Trophoblast cell (in vitro differentiated cells and primary cell): ENCODE measurements around the gene S100A16.

Experiments
- DNase-seq, 2 donors: peaks; one replicate each; pipeline ENCODE4 v3.0.0-alpha.2; 2016
- H2AFZ ChIP-seq: 2 replicates; pipeline ENCODE4 v1.6.1; 2013; ENCODE audit warnings: low read length, moderate library complexity, mild to moderate bottlenecking; ENCODE audit not compliant: insufficient read depth, poor library complexity
- H2AK5ac ChIP-seq: 2 replicates; pipeline ENCODE4 v1.6.1; 2013; ENCODE audit warnings: mild to moderate bottlenecking, low read length
- H2BK120ac ChIP-seq: 2 replicates; pipeline ENCODE4 v1.6.1; 2013; ENCODE audit warnings: low read length, mild to moderate bottlenecking, moderate library complexity; ENCODE audit not compliant: insufficient read depth, poor library complexity
- H2BK12ac ChIP-seq: 2 replicates; pipeline ENCODE4 v1.6.1; 2013; ENCODE audit warnings: mild to moderate bottlenecking, low read length, moderate library complexity
- H2BK5ac ChIP-seq: 2 replicates; pipeline ENCODE4 v1.6.1; 2013; ENCODE audit warnings: low read length, low read depth, moderate library complexity, mild to moderate bottlenecking; ENCODE audit not compliant: poor library complexity
- H3K14ac ChIP-seq: 2 replicates; pipeline ENCODE4 v1.6.1; 2013; ENCODE audit warnings: mild to moderate bottlenecking, low read length
- H3K18ac ChIP-seq: 2 replicates; pipeline ENCODE4 v1.6.1; 2013; ENCODE audit warnings: mild to moderate bottlenecking, low read length
- H3K23ac ChIP-seq: 2 replicates; pipeline ENCODE4 v1.6.1; 2013; ENCODE audit warnings: low read length
- H3K27ac ChIP-seq: 2 replicates; pipeline ENCODE4 v1.5.1; 2013; ENCODE audit warnings: low read depth, mild to moderate bottlenecking, inconsistent platforms, low read length, moderate library complexity
- H3K27me3 ChIP-seq: 2 replicates; pipeline ENCODE4 v1.6.1; 2013; ENCODE audit warnings: inconsistent platforms, mild to moderate bottlenecking, low read length, moderate library complexity; ENCODE audit not compliant: insufficient read depth
- H3K36me3 ChIP-seq, 2 experiments: 1 replicate in 1 of 2; 2 replicates in 1 of 2; pipeline ENCODE4 v1.6.1; 2013; ENCODE audit warnings: low read length in 2 of 2, mild to moderate bottlenecking in 2 of 2, moderate library complexity in 1 of 2; ENCODE audit not compliant: insufficient read depth in 2 of 2, control insufficient read depth in 1 of 2
- H3K4ac ChIP-seq: 2 replicates; pipeline ENCODE4 v1.6.1; 2013; ENCODE audit warnings: low read depth, mild to moderate bottlenecking, low read length, moderate library complexity
- H3K4me1 ChIP-seq, 2 experiments: 1 replicate in 1 of 2; 2 replicates in 1 of 2; pipeline ENCODE4 v1.6.1; 2013; ENCODE audit warnings: low read length in 2 of 2, mild to moderate bottlenecking in 2 of 2, moderate library complexity in 1 of 2; ENCODE audit not compliant: insufficient read depth in 2 of 2, control insufficient read depth in 1 of 2
- H3K4me2 ChIP-seq: 2 replicates; pipeline ENCODE4 v1.6.1; 2013; ENCODE audit warnings: inconsistent platforms, mild to moderate bottlenecking, low read length, moderate library complexity
- H3K4me3 ChIP-seq: 2 replicates; pipeline ENCODE4 v1.5.1; 2013; ENCODE audit warnings: mild to moderate bottlenecking, low read depth, low read length, inconsistent platforms
- H3K79me1 ChIP-seq: one replicate; pipeline ENCODE4 v1.6.1; 2013; ENCODE audit warnings: low read length
- H3K79me2 ChIP-seq: 2 replicates; pipeline ENCODE4 v1.6.1; 2013; ENCODE audit warnings: low read length, mild to moderate bottlenecking; ENCODE audit not compliant: control insufficient read depth, insufficient read depth, poor library complexity
- H3K9ac ChIP-seq: 2 replicates; pipeline ENCODE4 v1.6.1; 2013; ENCODE audit warnings: mild to moderate bottlenecking, low read length
- H3K9me3 ChIP-seq: 2 replicates; pipeline ENCODE4 v1.6.1; 2013; ENCODE audit warnings: low read depth, mild to moderate bottlenecking, control low read depth, inconsistent platforms, low read length; ENCODE audit not compliant: insufficient read depth
- H4K12ac ChIP-seq: 2 replicates; pipeline ENCODE4 v1.6.1; 2013; ENCODE audit warnings: low read depth, mild to moderate bottlenecking, low read length, moderate library complexity
- H4K8ac ChIP-seq: 2 replicates; pipeline ENCODE4 v1.6.1; 2013; ENCODE audit warnings: low read depth, mild to moderate bottlenecking, low read length, moderate library complexity
- H4K91ac ChIP-seq: one replicate; pipeline ENCODE4 v1.6.1; 2013; ENCODE audit warnings: low read depth, mild to moderate bottlenecking, low read length, moderate library complexity
- WGBS: extraction: QIAGEN DNeasy Blood & Tissue Kit; methylation state at CpG from one replicate; pipeline ENCODE4 v1.1.7; 2013; ENCODE audit warnings: missing lambda C conversion rate; ENCODE audit not compliant: insufficient read length, insufficient coverage; ENCODE audit errors: extremely low coverage; 5-methylcytosine and 5-hydroxymethylcytosine counted together

Gene S100A16

GRCh38 chr1:153629343-153629665 is 16.4 kb upstream of the S100A16 start:
- H3K79me2 ChIP-seq: peaks cover 14% of the 10 kb centered on the region
- H4K12ac ChIP-seq: no peak overlapping the region
- H2AFZ ChIP-seq: no peak overlapping the region
- no peak overlapping the region for H2BK12ac ChIP-seq
- H4K8ac ChIP-seq: no peak overlapping the region
- peaks cover 3 to 9% of the 10 kb centered on the region in 2 experiments for H3K36me3 ChIP-seq
- no peak overlapping the region for H3K14ac ChIP-seq
- H3K27ac ChIP-seq: no peak overlapping the region
- no peak overlapping the region for H2BK5ac ChIP-seq
- H3K4ac ChIP-seq: no peak overlapping the region
- H3K23ac ChIP-seq: no peak overlapping the region
- H2BK120ac ChIP-seq: no peak overlapping the region
- WGBS: no CpG with 5 or more reads among the region's 5 CpGs
- peak overlapping the region; percentile 11 for H4K91ac ChIP-seq
- peaks cover 23% of the 10 kb centered on the region for H3K79me1 ChIP-seq
- H3K4me3 ChIP-seq: no peak overlapping the region
- H2AK5ac ChIP-seq: peak overlapping the region; percentile 49
- no peak overlapping the region for H3K9ac ChIP-seq
- H3K9me3 ChIP-seq: peaks cover 4% of the 10 kb centered on the region
- H3K18ac ChIP-seq: no peak overlapping the region
- H3K4me2 ChIP-seq: no peak overlapping the region
- peaks cover 25 to 27% of the 10 kb centered on the region in 2 experiments for H3K4me1 ChIP-seq
- H3K27me3 ChIP-seq: no peaks in the 10 kb centered on the region
- DNase-seq: no peak

- no peak overlapping the region for H3K27ac ChIP-seq
- peak overlapping the region; percentile 62 for H4K91ac ChIP-seq
- H3K14ac ChIP-seq: no peak overlapping the region
- H3K4me3 ChIP-seq: no peak overlapping the region
- peaks cover 25 to 27% of the 10 kb centered on the region in 2 experiments for H3K4me1 ChIP-seq
- no peak overlapping the region for H3K9ac ChIP-seq
- H2AK5ac ChIP-seq: peak overlapping the region; percentile 49
- H2BK120ac ChIP-seq: peak overlapping the region; percentile 4
- H2BK12ac ChIP-seq: peak overlapping the region; percentile 43
- no peak overlapping the region for H3K4ac ChIP-seq
- no peak overlapping the region for H4K12ac ChIP-seq
- H2BK5ac ChIP-seq: no peak overlapping the region
- no peak overlapping the region for H2AFZ ChIP-seq
- no peak for DNase-seq
- no peak overlapping the region for H4K8ac ChIP-seq
- no peaks in the 10 kb centered on the region for H3K27me3 ChIP-seq
- peaks cover 11% of the 10 kb centered on the region for H3K79me2 ChIP-seq
- no peak overlapping the region for H3K23ac ChIP-seq
- no CpG with 5 or more reads among the region's 6 CpGs for WGBS
- no peak overlapping the region for H3K4me2 ChIP-seq
- H3K36me3 ChIP-seq: peaks cover 3 to 11% of the 10 kb centered on the region in 2 experiments
- peaks cover 4% of the 10 kb centered on the region for H3K9me3 ChIP-seq
- no peak overlapping the region for H3K18ac ChIP-seq
- H3K79me1 ChIP-seq: peaks cover 19% of the 10 kb centered on the region
Measured at GRCh38 chr1:153628638-153629342, 15.9 kb upstream of the S100A16 start.

DNA sequence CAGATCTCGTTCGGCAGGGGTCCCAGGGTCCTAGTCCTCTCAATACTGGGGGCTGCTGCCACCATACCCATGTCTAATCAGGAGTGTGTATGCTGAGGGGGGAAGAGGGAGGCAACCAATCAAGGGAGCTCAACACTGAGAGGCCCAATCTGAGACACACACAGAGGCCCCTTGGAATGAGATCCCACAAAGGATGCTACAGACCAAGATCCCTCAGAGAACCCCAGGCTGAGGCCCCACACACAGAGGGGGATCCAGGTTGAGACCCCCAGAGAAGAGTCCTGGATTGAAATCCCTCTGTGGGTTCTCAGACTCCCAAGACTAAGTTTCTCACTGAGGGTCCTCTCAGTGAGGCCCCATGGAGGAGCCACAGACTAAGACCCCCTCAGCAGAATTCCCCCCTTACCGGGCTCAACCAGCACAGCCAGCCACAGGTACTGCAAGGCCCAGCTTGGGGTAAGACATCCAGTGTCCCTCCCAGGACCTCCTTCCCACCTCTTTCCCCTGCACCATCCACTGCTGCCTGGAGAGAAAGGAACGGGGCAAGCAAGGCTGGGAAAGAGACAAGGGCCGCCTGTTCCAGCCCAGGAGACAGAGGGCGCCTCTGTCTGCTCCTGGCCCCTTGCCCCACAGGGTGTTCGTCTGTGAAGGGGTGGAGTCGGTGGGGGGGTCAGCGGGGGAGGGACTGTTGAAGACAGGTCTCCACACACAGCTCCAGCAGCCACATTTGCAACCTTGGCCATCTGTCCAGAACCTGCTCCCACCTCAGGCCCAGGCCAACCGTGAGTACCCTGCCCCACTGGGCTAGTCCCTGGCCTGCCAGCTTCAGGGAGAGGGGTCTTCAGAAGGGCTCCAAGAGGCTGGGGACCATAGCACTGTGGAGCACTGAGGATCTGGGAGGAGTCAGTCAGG is 15.0 kb upstream of the S100A16 start, which contains the start of gene S100A1:
Gene S100A1, plus strand, starts transcription at position 720 of the 912 bp plus-strand sequence. CDS start 2,088 bp downstream, outside the sequence.
- Histone ChIP-seq H3K27me3 (no peaks in the 10 kb centered on the region), H3K23ac (no peak within 1 kb of the TSS), H2BK5ac (peak within 1 kb of the TSS; percentile 93), H2AK5ac (peak within 1 kb of the TSS; percentile 49), H4K8ac (peak within 1 kb of the TSS; percentile 73), H3K18ac (peak within 1 kb of the TSS; percentile 28), H3K36me3 (peaks cover 5 to 14% of the 10 kb centered on the region in 2 experiments), H2BK120ac (peak within 1 kb of the TSS; percentile 94), H3K4ac (no peak within 1 kb of the TSS), H3K14ac (peak within 1 kb of the TSS; percentile 17), H2AFZ (peak within 1 kb of the TSS; percentile 20), H4K91ac (peak within 1 kb of the TSS; percentile 92), H3K27ac (peak within 1 kb of the TSS; percentile 94), H3K79me1 (peaks cover 19% of the 10 kb centered on the region), H3K4me1 (peaks cover 25 to 27% of the 10 kb centered on the region in 2 experiments), H3K9ac (no peak within 1 kb of the TSS), H3K9me3 (no peaks in the 10 kb centered on the region), H3K4me2 (peak within 1 kb of the TSS; percentile 76), H3K79me2 (peaks cover 11% of the 10 kb centered on the region), H2BK12ac (peak within 1 kb of the TSS; percentile 46), H4K12ac (peak within 1 kb of the TSS; percentile 66), H3K4me3 (peak within 1 kb of the TSS; percentile 69)
- DNase-seq: no peak
- no CpG with 5 or more reads among the region's 10 CpGs for WGBS

GRCh38 chr1:153626904-153627714 is 14.2 kb upstream of the S100A16 start, which contains the start of gene S100A13:
Gene S100A13 (minus strand): TSS chr1:153627505. CDS start chr1:153626472, 1,033 bp downstream.
- Histone ChIP-seq H2BK120ac (peak within 1 kb of the TSS; percentile 94), H2AFZ (peak within 1 kb of the TSS; percentile 81), H3K9me3 (no peaks in the 10 kb centered on the region), H3K4ac (peak within 1 kb of the TSS; percentile 83), H2BK12ac (peak within 1 kb of the TSS; percentile 47), H3K27me3 (no peaks in the 10 kb centered on the region), H3K79me1 (peaks cover 19% of the 10 kb centered on the region), H3K79me2 (peaks cover 11% of the 10 kb centered on the region), H2AK5ac (peak within 1 kb of the TSS; percentile 88), H2BK5ac (peak within 1 kb of the TSS; percentile 93), H3K27ac (peak within 1 kb of the TSS; percentile 94), H3K4me1 (peaks cover 25 to 27% of the 10 kb centered on the region in 2 experiments), H3K14ac (peak within 1 kb of the TSS; percentile 95), H3K4me2 (peak within 1 kb of the TSS; percentile 76), H3K36me3 (peaks cover 5 to 21% of the 10 kb centered on the region in 2 experiments), H4K12ac (peak within 1 kb of the TSS; percentile 66), H4K8ac (peak within 1 kb of the TSS; percentile 73), H3K18ac (peak within 1 kb of the TSS; percentile 95), H3K9ac (peak within 1 kb of the TSS; percentile 57), H3K4me3 (peak within 1 kb of the TSS; percentile 69), H4K91ac (peak within 1 kb of the TSS; percentile 92), H3K23ac (no peak within 1 kb of the TSS)
- WGBS: no CpG with 5 or more reads among the region's 28 CpGs
- DNase-seq: peak; percentile 93 to 96
